ENCODE measurements around the gene KDM2A.

KDM2A gene

GRCh38 chr11:67269401-67270255 is 150.6 kb downstream of the KDM2A start:
- peaks cover 29% of the 10 kb centered on the region for H3K36me3 ChIP-seq
- H3K9me3 ChIP-seq (ENCODE audit: severe bottlenecking), result no peaks in the 10 kb centered on the region
- H3K27me3 ChIP-seq (ENCODE audit: insufficient read depth, low read depth, severe bottlenecking), result no peaks in the 10 kb centered on the region
- H3K27ac ChIP-seq, result no peak overlapping the region
- no peak for DNase-seq
- TF ChIP-seq CTCF (IDR thresholded peaks at IDR 0.05; ENCODE audit: low read depth, low read length), result no peak
- H3K4me3 ChIP-seq (ENCODE audit: low read depth, low read length), result no peak overlapping the region

- Histone ChIP-seq H3K27ac (no peak overlapping the region), H3K4me3 (ENCODE audit: low read depth, low read length) (no peak overlapping the region), H3K27me3 (ENCODE audit: insufficient read depth, low read depth, severe bottlenecking) (no peaks in the 10 kb centered on the region), H3K36me3 (peaks cover 30% of the 10 kb centered on the region), H3K9me3 (ENCODE audit: severe bottlenecking) (no peaks in the 10 kb centered on the region)
- TF ChIP-seq CTCF (IDR thresholded peaks at IDR 0.05; ENCODE audit: low read depth, low read length), result no peak
- no peak for DNase-seq
Measured at GRCh38 chr11:67270256-67271204, 151.5 kb downstream of the KDM2A start.

GRCh38 chr11:67271205-67271540 is 152.1 kb downstream of the KDM2A start:
- Histone ChIP-seq H3K36me3 (peaks cover 33% of the 10 kb centered on the region), H3K4me3 (ENCODE audit: low read depth, low read length) (no peak overlapping the region), H3K27me3 (ENCODE audit: insufficient read depth, low read depth, severe bottlenecking) (no peaks in the 10 kb centered on the region), H3K27ac (no peak overlapping the region), H3K9me3 (ENCODE audit: severe bottlenecking) (no peaks in the 10 kb centered on the region)
- no peak for DNase-seq
- TF ChIP-seq CTCF (IDR thresholded peaks at IDR 0.05; ENCODE audit: low read depth, low read length), result no peak

- no peak for TF ChIP-seq CTCF (IDR thresholded peaks at IDR 0.05; ENCODE audit: low read depth, low read length)
- no peak for DNase-seq
- Histone ChIP-seq H3K27me3 (ENCODE audit: insufficient read depth, low read depth, severe bottlenecking) (no peaks in the 10 kb centered on the region), H3K36me3 (peaks cover 34% of the 10 kb centered on the region), H3K4me3 (ENCODE audit: low read depth, low read length) (no peak overlapping the region), H3K27ac (no peak overlapping the region), H3K9me3 (ENCODE audit: severe bottlenecking) (no peaks in the 10 kb centered on the region)
Measured at GRCh38 chr11:67271541-67272284, 152.7 kb downstream of the KDM2A start.

- no peak overlapping the region for H3K27ac ChIP-seq
- H3K36me3 ChIP-seq, result peaks cover 37% of the 10 kb centered on the region
- no peak for TF ChIP-seq CTCF (IDR thresholded peaks at IDR 0.05; ENCODE audit: low read depth, low read length)
- H3K27me3 ChIP-seq (ENCODE audit: insufficient read depth, low read depth, severe bottlenecking), result no peaks in the 10 kb centered on the region
- H3K9me3 ChIP-seq (ENCODE audit: severe bottlenecking), result no peaks in the 10 kb centered on the region
- H3K4me3 ChIP-seq (ENCODE audit: low read depth, low read length), result no peak overlapping the region
- DNase-seq, result no peak
Measured at GRCh38 chr11:67272327-67273259, 153.5 kb downstream of the KDM2A start.

Measured in WERI-Rb-1 (cell line).